Measurements from ENCODE around the gene CDON.

The CDON gene

DNA sequence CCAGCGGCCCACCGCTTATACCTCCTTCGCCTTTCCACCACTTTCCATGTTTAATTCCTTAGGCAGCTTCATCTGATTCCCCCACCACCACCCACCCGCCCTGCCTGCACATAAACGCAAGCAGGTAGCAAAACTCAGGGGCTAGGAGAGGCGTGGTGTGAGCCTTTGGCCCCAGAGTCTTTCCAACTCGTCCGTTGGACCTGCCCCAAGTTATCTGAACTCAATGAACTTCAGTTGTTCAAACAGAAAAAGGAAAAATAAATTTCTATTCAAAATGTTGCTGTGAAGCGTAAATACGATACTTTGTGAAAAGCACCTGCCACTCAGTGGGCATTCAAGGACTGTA, 814 bp upstream of the CDON start:
- Histone ChIP-seq H3K4me3 (ENCODE audit: low read length, poor library complexity, severe bottlenecking) (peak overlapping the region; percentile 83), H2AFZ (ENCODE audit: low read length) (peak overlapping the region; percentile 100), H3F3A (ENCODE audit: low read depth) (peaks cover 7% of the 10 kb centered on the region; the same call in 1 of the 2 replicates), H3K9me3 (ENCODE audit: insufficient read depth, low read depth, low read length) (no peaks in the 10 kb centered on the region), H3K9ac (ENCODE audit: low read depth, low read length, poor library complexity, severe bottlenecking) (peak overlapping the region; percentile 71), H3K4me1 (ENCODE audit: insufficient read depth, low read length, poor library complexity, severe bottlenecking) (peaks cover 21% of the 10 kb centered on the region), H3K4me2 (ENCODE audit: low read depth, low read length, poor library complexity, severe bottlenecking) (peak overlapping the region; percentile 96), H4K20me1 (ENCODE audit: insufficient read depth, low read length, poor library complexity, severe bottlenecking) (no peaks in the 10 kb centered on the region), H3K79me2 (ENCODE audit: insufficient read depth, low read length) (no peaks in the 10 kb centered on the region), H3K36me3 (ENCODE audit: insufficient read depth, low read length) (no peaks in the 10 kb centered on the region), H3K9me2 (replicated peaks; ENCODE audit: low read depth, low read length) (no peaks in the 10 kb centered on the region), H3K27me3 (ENCODE audit: insufficient read depth, low read length, poor library complexity, severe bottlenecking) (no peaks in the 10 kb centered on the region)
- TF ChIP-seq, protein P1, sequence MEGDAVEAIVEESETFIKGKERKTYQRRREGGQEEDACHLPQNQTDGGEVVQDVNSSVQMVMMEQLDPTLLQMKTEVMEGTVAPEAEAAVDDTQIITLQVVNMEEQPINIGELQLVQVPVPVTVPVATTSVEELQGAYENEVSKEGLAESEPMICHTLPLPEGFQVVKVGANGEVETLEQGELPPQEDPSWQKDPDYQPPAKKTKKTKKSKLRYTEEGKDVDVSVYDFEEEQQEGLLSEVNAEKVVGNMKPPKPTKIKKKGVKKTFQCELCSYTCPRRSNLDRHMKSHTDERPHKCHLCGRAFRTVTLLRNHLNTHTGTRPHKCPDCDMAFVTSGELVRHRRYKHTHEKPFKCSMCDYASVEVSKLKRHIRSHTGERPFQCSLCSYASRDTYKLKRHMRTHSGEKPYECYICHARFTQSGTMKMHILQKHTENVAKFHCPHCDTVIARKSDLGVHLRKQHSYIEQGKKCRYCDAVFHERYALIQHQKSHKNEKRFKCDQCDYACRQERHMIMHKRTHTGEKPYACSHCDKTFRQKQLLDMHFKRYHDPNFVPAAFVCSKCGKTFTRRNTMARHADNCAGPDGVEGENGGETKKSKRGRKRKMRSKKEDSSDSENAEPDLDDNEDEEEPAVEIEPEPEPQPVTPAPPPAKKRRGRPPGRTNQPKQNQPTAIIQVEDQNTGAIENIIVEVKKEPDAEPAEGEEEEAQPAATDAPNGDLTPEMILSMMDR (conservative IDR thresholded peaks at IDR 0.05; ENCODE audit: low read length): no peak
- no peak for TF ChIP-seq EZH2phosphoT487 (IDR thresholded peaks at IDR 0.05; ENCODE audit: borderline replicate concordance)

DNA sequence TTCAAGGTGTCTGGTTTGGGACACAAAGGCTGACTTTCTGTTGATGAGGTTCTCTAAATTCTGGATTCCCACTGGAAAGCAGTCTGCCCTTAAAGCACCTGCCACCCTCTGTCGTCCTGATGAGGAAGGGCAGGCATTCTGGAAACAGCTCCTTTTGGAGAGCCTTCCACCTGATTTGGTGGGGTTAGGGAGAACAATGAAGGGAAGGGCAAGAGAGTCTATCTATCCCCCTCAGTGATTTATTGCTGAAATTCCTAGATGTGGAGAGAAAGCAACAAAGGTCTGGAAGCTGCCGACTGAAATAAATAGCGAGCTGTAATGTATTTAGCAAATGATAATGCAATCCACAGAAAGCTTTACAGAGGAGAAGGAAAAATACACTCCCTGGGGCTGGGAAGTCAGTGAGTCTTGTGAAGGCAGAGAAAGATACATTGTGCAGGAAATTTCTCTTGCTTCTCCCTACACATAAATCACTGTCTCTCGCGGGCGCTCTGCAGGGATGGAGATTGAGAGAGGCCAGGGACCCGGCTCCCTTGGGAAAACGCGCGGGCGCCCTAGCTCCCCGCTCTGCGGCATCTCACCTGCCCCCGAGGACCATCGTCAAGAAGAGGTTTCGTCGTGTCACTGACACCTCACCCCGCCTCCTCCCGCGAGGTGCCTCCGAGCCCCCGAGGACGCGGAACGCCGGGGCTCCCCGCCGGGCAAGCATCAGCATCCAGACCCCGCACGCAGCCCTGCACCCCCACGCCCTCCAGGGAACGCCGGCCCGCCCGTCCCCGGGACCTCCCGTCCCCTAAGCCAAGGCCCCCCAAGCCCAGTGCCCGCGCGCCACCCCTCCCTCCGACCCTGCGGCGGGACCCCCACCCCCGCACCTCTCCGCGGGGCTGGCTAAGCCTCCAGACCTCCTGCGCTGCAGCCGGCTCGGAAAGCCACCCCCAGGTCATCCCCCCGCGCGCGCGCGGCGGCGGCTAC, 673 bp downstream of the CDON start:
- Histone ChIP-seq H3K9me3 (ENCODE audit: insufficient read depth, low read depth, low read length) (no peaks in the 10 kb centered on the region), H3K9me2 (replicated peaks; ENCODE audit: low read depth, low read length) (no peaks in the 10 kb centered on the region), H3K4me3 (ENCODE audit: low read length, poor library complexity, severe bottlenecking) (peak overlapping the region; percentile 83), H3F3A (ENCODE audit: low read depth) (peaks cover 7% of the 10 kb centered on the region; the same call in 1 of the 2 replicates), H3K9ac (ENCODE audit: low read depth, low read length, poor library complexity, severe bottlenecking) (peak overlapping the region; percentile 55), H4K20me1 (ENCODE audit: insufficient read depth, low read length, poor library complexity, severe bottlenecking) (no peaks in the 10 kb centered on the region), H2AFZ (ENCODE audit: low read length) (peak overlapping the region; percentile 100), H3K79me2 (ENCODE audit: insufficient read depth, low read length) (no peaks in the 10 kb centered on the region), H3K4me1 (ENCODE audit: insufficient read depth, low read length, poor library complexity, severe bottlenecking) (peaks cover 21% of the 10 kb centered on the region), H3K4me2 (ENCODE audit: low read depth, low read length, poor library complexity, severe bottlenecking) (peak overlapping the region; percentile 96), H3K36me3 (ENCODE audit: insufficient read depth, low read length) (no peaks in the 10 kb centered on the region), H3K27me3 (ENCODE audit: insufficient read depth, low read length, poor library complexity, severe bottlenecking) (no peaks in the 10 kb centered on the region)
- TF ChIP-seq, protein P1 (conservative IDR thresholded peaks at IDR 0.05; ENCODE audit: low read length): no peak; the same call in 1 of the 2 replicates
- no peak for TF ChIP-seq EZH2phosphoT487 (IDR thresholded peaks at IDR 0.05; ENCODE audit: borderline replicate concordance)

DNA sequence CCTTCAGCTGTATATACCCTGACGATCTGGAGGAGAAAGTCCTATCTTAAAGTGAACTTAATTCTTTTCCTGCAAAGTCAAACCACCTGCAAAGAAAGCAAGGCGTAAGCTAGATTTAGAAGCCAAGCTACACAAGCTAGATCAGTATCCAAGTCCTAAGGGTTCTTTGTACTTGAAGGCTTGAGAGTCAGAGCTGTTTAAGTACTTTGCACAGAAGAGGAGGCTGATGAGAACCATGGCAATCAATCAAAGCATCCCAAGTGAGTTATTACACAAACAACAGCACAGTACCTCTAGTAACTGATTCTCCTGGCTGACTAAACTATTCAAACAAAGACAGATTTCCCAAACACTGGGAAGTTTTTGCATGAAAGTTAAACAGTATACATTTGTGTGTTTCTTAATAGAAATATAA, 1.9 kb downstream of the CDON start:
- no peaks in the 10 kb centered on the region for H3K36me3 ChIP-seq (ENCODE audit: insufficient read depth, low read length)
- H3K4me1 ChIP-seq (ENCODE audit: insufficient read depth, low read length, poor library complexity, severe bottlenecking): peaks cover 21% of the 10 kb centered on the region
- TF ChIP-seq, protein P1 (conservative IDR thresholded peaks at IDR 0.05; ENCODE audit: low read length): no peak
- no peak for TF ChIP-seq EZH2phosphoT487 (IDR thresholded peaks at IDR 0.05; ENCODE audit: borderline replicate concordance)
- no peaks in the 10 kb centered on the region for H4K20me1 ChIP-seq (ENCODE audit: insufficient read depth, low read length, poor library complexity, severe bottlenecking)
- no peaks in the 10 kb centered on the region for H3K79me2 ChIP-seq (ENCODE audit: insufficient read depth, low read length)
- no peak overlapping the region for H2AFZ ChIP-seq (ENCODE audit: low read length)
- peak overlapping the region; percentile 83 for H3K4me3 ChIP-seq (ENCODE audit: low read length, poor library complexity, severe bottlenecking)
- H3K9me3 ChIP-seq (ENCODE audit: insufficient read depth, low read depth, low read length): no peaks in the 10 kb centered on the region
- no peaks in the 10 kb centered on the region for H3K9me2 ChIP-seq (replicated peaks; ENCODE audit: low read depth, low read length)
- H3K27me3 ChIP-seq (ENCODE audit: insufficient read depth, low read length, poor library complexity, severe bottlenecking): no peaks in the 10 kb centered on the region
- H3F3A ChIP-seq (ENCODE audit: low read depth): peaks cover 7% of the 10 kb centered on the region; the same call in 1 of the 2 replicates
- H3K4me2 ChIP-seq (ENCODE audit: low read depth, low read length, poor library complexity, severe bottlenecking): peak overlapping the region; percentile 96
- H3K9ac ChIP-seq (ENCODE audit: low read depth, low read length, poor library complexity, severe bottlenecking): no peak overlapping the region
